HG03354 (cell line): ENCODE measurements around the gene HMG20A.

Experiments used
- ATAC-seq: cut with Tn5 transposase; IDR thresholded peaks from one replicate; pipeline ENCODE4 v1.9.1; 2021; ENCODE audit warnings: mild to moderate bottlenecking; ENCODE audit not compliant: unreplicated experiment, poor library complexity, severe bottlenecking

Gene HMG20A

DNA sequence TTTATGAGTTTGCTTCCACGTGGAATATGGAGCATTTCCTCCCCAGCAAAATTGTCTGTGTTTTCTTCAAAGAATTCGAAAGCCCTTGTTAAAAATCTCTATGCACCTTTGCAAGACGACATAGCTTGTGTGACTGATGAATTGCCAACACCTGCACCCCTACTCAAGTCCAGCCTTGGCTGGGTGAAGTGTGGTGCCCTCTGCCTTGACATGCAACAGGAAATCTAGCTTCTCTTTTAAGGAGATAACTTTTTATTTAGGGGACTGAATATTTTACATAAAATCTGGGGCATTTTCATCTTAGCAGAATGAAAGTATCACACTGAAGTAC, 647 bp downstream of the HMG20A start:
- ATAC-seq, result no peak

DNA sequence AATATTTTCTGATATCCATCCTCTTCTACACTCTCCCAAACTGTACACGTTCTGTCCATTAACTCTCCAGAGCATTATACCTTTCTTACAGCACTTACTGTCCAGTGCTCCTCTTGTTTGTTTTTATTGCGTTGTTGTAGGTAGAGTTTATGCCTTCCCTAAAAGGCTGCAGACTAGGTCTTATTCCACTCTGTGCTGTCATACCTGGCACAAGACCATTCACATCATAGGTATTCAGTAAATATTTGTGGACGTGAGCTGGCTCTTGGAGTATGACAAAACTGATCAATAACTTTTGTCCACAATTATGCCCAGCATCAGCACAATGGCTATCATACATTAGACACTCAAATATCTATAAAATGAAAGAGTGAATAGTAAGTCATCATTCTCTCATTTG, 4.4 kb downstream of the HMG20A start:
- ATAC-seq, result no peak

DNA sequence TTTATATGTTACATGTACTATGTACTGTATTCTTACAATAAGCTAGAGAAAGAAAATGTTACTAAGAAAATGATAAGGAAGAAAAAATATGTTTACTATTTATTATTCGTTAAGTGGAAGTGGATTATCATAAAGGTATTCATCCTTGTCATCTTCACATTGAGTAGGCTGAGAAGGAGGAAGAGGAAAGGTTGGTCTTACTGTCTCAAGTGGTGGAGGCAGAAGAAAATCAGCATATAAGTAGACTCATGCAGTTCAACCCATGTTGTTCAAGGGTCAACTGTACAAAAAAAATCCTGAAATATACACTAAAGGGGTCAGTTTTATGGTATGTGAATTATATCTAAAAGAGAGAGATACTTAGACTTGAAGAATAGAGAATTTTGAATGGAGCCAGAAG, 5.7 kb downstream of the HMG20A start:
- ATAC-seq, result no peak

DNA sequence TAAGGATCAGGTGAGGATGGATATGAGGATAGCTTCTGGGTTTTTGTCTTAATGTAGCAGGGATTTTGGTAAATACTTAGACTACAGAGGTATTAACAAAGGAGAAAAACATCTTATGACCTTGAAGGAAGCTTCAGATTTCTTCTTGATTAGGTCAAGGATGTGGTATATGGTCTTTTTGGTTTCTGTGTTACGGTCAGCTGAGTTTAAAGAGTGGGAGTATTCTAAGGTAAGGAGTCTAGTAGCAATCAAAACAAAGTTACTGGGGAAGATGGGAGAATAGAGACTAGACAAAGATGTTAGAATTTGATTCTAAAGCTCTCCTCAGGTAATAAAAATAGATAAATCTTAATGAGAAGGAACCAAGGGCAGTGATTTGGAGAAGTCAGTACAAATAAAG, 6.2 kb downstream of the HMG20A start:
- no peak for ATAC-seq

DNA sequence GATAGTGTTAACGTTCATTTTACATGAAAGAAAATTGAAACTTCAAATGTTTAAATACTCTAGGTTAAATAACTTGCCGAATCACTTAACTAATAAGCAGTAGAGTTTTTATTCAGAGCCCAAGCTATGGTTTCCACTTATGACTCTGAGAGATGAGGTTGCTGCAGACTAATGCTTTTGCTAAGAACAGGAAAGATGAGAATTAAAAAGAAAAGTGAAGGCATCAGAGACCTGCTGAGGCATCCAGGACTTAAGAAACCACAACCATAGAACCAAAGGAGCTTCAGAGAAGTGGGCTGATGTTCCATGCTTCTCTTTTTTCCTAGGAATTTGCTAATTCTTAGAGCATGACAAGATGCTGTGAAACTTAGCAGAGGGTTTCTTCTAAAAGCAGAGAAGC, 9.5 kb downstream of the HMG20A start:
- no peak for ATAC-seq

DNA sequence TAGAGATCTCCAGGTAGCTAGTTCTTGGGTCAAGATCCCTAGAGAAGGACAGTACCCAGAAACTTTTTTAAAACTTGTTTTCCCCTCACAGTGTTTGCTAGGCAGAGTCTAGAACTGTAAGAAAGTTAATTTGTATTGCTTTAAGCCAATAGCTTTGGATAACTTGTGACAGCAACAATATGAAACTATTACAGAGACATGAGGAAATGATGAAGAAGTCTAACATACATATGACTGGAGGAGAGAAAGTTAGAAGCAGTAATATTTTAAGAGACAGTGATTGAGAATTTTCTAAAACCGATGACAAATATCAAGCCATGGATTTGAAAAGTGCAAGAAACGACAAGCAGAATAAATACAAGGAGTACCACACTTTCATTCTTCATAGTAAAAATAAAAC, 10.0 kb downstream of the HMG20A start:
- ATAC-seq, result no peak

DNA sequence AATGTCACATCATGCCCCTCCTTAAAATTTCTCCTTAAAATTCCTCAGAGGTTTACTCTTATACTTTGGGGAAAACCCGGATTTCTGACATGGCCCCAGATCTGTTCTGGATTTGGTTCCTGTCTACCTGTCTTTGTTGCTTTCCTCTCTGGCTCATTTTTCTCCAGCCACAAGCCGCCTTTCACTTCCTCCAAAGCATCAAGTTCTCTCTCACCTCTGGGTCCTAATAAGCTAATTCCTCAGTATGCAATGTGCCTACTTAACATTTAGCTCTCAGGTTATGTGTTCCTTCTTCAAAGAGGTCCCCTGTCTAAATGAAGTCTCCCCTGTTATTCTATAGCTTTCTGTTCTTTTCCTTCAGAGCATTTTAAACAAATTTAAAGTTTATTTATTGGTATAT, 16.1 kb downstream of the HMG20A start:
- no peak for ATAC-seq

DNA sequence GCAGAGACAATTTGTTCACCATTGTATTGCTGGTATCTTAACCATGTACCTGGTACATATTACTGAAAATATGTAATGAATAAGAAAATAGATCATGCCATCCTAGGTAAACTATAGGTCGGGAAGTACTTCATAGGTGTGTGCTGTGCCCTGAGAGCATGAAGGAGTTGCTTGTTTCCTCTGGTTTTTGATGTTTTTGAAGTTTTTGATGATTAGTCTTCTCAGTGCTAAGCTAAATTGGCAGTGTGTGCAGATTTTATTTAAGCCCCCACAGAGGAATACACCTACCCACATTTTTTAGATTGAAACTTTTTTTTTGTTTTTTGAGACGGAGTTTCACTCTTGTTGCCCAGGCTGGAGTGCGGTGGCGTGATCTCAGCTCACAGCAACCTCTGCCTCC, 16.6 kb downstream of the HMG20A start:
- no peak for ATAC-seq

DNA sequence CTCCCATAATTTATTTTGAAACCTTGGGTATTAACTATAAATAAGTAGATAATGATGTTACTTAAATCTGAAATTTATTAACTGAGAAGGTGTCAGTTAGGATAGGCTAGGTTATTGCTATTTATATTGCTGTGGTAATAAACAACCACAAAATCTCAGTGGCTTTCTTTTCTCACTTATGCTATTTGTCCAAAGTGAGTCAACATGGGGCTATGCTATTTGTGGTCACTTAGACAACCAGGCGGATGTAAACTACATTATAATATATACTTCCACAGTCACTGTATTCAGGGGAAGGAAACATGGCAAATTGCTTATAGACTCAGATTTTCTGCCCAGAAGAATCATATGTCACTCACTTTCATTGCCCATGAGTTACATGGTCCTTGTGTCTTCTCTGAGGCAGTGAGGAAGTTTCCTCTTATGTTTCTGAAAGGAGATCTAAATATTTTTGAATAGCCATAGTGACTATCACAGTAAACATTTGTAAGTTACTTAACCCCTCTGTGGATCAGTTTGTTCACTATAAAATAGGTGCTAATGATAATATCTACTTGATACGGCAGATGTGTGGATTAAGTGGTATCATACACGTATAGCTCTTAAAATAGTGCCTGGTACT, 19.8 kb downstream of the HMG20A start:
- peak; percentile 92 for ATAC-seq

DNA sequence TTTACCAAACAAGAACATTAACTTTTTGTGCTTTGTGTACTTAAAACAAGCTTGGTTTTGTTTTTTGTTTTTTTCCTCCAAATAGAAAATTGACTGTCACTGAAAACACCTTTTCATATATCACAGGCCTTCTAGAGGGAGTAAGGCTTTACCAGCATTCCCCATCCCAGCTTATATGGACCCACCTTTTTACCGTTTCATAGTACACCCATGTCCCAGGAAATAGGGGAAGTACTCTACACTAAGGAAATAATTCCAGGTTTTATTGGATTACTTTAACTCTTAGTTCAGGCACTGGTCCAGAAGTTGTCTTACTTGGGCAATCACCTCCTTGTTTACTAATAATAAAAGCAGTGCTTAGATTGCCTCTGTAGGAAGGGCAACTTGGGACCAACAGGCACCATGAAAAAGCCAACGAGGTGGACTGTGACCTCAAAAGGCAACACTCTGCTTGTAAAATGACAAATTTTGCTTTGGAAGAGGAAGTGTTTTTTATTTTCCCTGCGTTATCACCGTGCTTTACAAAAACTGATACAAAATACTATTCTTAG, 26.2 kb downstream of the HMG20A start:
- no peak for ATAC-seq

DNA sequence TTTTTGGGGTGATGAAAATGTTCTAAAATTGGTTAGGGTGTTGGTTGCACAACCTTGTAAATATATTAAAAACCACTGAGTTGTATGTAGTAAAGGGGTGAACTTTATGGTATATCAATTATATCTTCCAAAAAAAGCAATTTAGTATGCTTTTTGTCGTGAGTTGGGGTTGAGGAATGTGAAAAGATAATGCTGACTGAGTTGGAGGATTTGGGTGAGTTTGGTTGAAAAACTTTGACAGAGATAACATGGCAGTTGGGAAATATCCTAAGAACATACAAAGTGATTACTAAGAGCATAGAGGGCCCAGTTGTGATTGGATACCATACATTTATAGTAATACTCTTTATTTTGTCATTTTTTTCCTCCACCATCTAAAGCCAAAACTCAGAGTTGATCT, 33.6 kb downstream of the HMG20A start:
- ATAC-seq, result no peak

DNA sequence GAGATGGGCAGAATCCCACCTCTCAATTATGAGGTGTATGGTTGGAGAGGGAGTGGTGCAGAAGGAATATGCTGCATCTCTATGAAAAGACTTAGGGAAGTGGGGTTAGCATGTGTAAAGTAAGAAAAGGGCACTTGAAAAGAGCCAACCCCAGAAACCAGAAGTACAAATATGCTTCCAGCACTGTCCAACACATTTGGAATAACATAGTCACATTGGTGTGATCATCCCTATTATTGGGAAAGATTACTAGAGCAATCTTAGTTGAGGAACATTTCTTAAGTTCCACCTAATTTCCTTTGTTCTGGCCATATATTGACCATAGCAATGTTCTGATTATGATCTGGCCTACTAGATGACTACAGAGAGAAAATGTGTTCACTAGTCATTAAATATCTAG, 34.3 kb downstream of the HMG20A start:
- no peak for ATAC-seq

DNA sequence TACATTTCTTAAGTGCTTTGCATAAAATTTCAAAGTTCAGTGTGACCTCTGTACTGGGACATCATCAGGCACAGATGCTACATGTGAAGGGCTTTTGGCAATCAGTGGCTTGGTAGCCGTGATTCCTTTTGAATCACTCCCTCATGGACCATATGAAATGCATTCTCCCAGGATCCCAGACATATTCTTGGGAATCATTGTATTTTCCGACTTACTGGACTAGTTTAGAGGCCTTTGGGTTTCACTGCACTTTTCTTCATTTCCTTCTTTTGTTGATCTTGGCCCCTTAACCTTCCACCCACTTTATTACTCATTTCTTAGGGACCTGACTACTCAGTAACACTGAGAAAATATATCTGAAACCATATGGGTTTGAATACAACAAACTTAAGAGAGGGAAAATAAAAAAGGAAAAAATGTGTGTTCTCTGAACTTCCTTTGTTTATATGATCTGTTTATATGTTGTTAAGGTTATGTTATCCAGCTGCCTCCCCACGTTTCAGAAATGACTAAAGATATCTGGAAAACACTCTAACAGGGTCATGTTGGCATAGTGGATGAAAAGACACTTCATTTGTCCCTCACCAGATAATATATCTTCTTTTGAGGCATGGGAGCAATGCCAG, 35.1 kb downstream of the HMG20A start:
- no peak for ATAC-seq

DNA sequence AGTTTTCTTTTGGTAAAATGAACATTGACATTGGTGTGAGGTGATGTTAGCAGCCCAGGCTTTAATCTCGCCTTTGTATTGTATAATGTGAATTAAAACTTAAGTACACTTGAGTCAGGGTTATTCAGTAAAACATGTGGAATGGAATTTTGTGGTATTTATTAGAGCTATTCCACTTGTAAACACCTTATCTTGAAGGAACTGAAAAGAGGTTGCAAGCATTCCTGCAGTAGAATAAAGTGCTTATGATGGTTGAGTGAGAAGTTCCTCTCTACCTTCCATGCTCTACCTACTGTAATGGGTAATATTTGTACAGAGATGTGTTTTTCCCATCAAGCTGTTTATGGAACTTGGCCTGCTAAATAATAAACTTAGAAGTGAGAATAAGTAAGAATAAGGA, 36.1 kb downstream of the HMG20A start:
- ATAC-seq, result no peak

DNA sequence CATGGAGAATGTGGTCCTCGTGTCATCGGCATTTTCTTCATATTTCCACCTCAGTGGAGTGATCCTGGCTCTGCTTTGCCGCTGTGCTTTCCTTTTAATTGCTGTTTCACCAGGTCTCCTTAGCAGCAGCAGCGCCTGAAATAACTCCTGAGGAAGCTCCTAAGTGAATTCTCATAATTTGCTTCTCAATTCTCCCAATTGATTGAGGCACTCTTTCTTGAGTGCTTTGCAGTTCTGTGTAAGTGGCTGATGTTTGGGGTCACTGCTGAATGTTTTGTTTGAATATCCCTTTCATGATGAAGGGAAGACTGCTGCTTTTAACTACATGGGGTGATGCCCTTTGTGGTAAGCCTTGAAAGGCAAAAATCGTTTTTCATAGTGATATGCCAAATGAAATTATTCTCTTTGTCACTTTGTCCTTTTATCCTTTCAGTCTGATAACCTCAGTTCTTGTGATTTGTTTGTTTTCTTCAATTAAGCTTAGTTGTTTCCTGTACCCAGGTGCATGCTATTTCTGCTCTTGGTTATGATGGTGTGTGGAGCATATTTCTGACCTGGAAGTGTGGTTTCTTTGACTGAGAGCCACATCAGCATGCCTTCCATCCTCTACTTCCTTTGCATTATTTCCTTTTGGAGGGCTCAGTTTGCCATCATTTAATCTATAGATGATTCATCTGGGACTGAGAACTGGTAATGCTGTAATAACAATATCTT, 36.7 kb downstream of the HMG20A start:
- no peak for ATAC-seq

DNA sequence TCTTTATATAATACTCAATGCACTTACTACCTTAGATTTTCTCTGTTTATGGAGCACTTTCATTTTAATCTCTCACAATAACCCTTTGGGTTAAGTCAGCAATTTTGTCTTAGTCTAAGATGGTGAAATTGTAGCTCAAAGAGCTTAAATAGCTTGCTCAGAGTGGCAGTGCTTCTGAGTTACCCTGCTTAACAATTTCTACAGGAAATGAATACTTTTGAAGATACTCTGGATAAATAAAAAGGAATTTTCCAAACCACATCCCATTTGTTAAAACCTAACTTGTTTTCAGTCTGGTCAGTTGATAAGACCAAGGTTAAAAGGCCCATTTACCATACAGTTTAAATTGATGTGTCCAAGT, 37.2 kb downstream of the HMG20A start:
- ATAC-seq, result no peak

DNA sequence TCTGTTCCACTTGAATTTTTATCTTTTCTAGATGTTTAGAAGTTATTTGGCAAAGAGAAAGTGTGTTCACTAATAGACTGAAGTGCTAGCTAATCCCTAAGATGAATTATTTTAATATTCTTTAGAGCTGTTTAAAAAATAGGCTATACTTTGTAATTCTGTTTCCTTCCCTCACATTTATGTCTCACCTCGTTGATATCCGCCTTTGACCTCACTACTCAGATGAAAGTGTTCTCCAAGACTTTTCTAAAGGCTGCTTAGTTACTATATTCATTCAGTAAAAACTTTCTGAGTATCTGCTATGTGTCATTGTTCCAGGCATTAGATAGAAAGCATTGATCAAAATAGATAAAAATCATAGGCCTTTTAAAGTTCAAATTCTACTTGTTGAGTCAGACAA, 38.3 kb downstream of the HMG20A start:
- no peak for ATAC-seq

DNA sequence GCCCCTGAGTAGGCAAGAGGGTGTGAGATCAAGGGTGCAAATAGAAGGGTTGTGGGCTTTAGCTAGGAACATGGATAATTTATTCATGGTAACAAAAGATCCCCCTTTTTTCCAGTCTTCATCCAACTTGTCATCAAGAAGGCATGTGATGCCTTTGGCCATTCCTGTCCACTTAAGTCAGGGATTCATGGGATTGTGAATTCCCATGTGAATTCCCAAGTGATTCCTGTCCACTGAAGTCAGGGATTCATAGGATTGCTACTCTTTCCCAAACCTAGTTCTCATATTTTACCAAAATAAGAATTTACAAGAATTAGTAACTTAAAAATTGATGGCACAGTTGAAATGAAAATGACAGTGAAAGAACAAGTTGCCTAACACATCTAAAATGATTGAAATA, 40.8 kb downstream of the HMG20A start:
- ATAC-seq, result no peak

DNA sequence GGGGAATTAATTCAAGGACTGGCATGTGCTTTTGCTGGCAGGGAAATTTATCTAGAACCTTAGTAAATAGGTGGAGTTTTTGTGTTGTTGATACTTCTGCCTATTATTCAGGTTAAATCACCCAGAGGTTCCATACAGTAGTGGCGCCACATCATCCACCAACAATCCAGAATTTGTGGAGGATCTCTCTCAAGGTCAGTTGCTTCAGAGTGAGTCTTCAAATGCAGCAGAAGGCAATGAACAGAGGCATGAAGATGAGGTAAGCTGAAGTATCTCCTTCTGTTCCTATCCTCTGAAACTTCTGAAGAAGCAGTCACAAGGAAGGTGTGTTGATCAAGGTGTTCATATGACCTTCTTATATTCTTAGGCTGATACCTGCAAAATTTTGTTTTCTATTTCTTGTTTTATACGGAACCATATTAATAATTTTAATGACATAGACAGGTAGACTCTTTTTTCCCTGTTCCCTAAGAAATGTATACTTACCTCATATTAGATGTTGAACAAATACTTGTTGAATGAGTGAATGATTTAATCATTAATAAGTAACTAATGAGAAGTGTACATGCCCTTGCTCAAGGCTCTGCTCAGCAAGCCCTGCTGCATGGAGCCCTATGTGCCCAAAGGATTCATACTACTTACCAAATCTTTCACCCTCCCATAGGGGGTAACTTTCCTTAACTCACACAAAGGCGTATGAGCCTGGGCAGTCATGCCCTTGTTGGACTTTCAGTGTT, 43.6 kb downstream of the HMG20A start:
- no peak for ATAC-seq

DNA sequence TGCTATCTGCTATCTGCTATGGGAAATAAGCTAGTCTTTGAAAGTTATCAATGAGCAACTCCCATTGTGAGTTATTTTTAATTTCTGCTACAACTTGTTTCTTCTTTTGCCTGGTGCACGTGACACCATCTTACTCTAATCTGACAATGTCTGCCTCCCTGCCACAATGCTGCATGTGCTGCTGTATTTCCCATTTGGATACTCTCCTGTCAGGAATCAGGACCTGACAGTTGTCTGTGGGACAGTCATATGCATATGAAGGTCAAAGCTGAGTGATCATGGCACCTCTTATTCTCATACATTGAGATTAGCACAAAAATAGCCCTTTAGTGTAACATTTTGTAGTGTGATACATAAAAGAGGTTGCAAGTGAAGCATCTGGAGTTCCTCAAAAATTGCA, 45.8 kb downstream of the HMG20A start:
- ATAC-seq, result no peak

DNA sequence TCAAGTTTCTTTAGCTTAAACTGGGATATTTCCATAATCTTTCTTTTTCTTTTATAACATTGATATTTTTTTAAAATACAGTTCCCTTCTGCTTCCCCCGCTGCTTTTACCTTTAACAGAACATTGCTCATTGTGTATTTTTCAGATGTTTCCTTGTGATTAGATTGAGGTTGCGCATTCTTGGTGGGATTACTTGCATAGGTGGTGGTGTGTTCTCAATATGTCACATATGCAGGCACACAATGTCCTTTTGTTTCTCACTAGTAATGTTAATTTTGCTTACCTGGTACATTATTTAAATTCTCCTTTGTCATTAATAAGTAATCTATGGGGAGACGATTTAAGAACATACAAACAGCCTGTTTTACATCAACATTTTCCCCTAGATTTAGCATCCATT, 48.2 kb downstream of the HMG20A start:
- ATAC-seq, result no peak
